NT2/D1 (cell line): ENCODE measurements around the gene LAMB4.

Experiments used
- DNase-seq: peaks from one replicate; pipeline ENCODE4 v3.0.0-alpha.2; 2011; ENCODE audit warnings: low read depth, low spot score
- H3K27me3 ChIP-seq: 2 replicates; pipeline ENCODE4 v1.6.0; 2011; ENCODE audit warnings: mild to moderate bottlenecking; ENCODE audit not compliant: insufficient read length, insufficient read depth
- H3K36me3 ChIP-seq: 2 replicates; pipeline ENCODE4 v1.6.1; 2011; ENCODE audit warnings: mild to moderate bottlenecking, low read length, mixed read lengths; ENCODE audit not compliant: insufficient read depth, insufficient read length
- H3K4me1 ChIP-seq: 2 replicates; pipeline ENCODE4 v1.5.1; 2011; ENCODE audit not compliant: insufficient read depth, insufficient read length
- H3K4me3 ChIP-seq: 2 replicates; pipeline ENCODE4 v1.5.1; 2011; ENCODE audit warnings: low read depth; ENCODE audit not compliant: insufficient read length
- H3K9ac ChIP-seq: 2 replicates; pipeline ENCODE4 v1.6.0; 2011; ENCODE audit warnings: low read depth; ENCODE audit not compliant: insufficient read length
- H3K9me3 ChIP-seq: 2 replicates; pipeline ENCODE4 v1.5.1; 2011; ENCODE audit warnings: mild to moderate bottlenecking, low read length; ENCODE audit not compliant: insufficient read depth
- SUZ12 ChIP-seq: IDR thresholded peaks from 2 replicates; pipeline ENCODE4 v1.6.1; 2011; ENCODE audit not compliant: insufficient read length, insufficient read depth; ENCODE audit errors: extremely low read depth
- YY1 ChIP-seq: IDR thresholded peaks from 2 replicates; pipeline ENCODE4 v1.6.1; 2011; ENCODE audit not compliant: insufficient read length, insufficient read depth
- ZNF274 ChIP-seq: IDR thresholded peaks from 2 replicates; pipeline ENCODE4 v1.6.1; 2011; ENCODE audit warnings: mild to moderate bottlenecking, low read depth, low read length

LAMB4 gene

DNA sequence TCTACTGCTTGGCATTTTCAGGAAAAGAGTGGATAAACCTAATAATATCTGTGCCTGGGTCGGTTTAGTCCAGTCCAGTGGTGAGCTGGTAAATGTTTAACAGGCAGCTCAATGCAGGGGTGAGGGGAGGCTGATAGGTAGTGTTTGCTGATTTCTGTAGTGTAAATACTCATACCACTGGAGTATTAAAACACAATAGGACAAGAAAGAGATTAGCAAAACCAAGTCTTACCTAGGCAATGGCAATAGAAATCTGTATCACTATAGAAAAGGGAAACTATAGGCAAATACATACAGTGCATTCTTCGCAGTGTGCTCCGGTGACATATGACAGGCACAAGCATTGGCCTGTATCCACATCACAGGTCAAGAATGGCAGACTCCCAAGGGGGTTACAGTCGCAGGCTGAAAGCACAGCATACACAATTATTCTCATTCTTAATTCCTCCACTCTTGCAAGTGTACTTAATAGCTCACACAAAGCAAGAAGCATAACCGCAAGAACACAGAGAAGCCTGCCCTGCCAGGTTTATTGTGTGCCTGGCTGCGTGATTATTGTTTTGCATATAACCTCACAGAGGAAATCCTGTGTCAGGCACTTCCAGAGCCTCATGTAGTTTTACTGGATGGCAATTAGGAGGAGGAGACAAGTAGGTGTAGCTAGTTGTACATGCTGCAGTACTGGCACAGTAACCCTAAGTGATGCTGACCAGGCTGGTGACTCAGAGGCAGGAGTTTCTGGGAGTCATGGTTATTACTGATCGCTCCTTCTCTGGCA is 35.0 kb downstream of the LAMB4 start:
- Histone ChIP-seq H3K27me3 (no peaks in the 10 kb centered on the region), H3K36me3 (no peaks in the 10 kb centered on the region), H3K9ac (no peak overlapping the region), H3K4me3 (no peak overlapping the region), H3K4me1 (no peaks in the 10 kb centered on the region), H3K9me3 (no peaks in the 10 kb centered on the region)
- no peak for DNase-seq
- no peak for TF ChIP-seq ZNF274
- TF ChIP-seq YY1 = no peak
- no peak for TF ChIP-seq SUZ12

DNA sequence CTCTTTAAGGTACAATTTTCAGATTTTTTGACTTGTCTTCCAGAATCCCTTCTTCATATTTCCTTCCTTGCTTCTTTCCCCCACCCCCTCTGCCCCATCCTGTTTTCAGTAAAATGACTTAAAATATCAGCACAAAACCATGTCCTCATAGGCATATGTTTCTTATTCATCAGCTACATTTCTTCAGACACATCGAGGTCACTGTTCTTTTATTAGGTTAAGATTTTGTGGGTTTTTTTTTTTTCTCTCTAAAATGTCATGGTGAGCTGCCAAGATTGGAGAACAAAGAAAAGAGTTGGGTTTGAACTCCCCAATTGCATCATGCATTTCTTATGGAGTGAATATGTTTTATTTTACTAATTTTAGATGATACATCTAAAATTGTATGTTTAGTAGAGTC is 35.8 kb downstream of the LAMB4 start:
- no peaks in the 10 kb centered on the region for H3K27me3 ChIP-seq
- H3K36me3 ChIP-seq = no peaks in the 10 kb centered on the region
- no peak overlapping the region for H3K9ac ChIP-seq
- DNase-seq = no peak
- no peaks in the 10 kb centered on the region for H3K4me1 ChIP-seq
- no peaks in the 10 kb centered on the region for H3K9me3 ChIP-seq
- H3K4me3 ChIP-seq = no peak overlapping the region
- TF ChIP-seq SUZ12 (no peak), YY1 (no peak), ZNF274 (no peak)

DNA sequence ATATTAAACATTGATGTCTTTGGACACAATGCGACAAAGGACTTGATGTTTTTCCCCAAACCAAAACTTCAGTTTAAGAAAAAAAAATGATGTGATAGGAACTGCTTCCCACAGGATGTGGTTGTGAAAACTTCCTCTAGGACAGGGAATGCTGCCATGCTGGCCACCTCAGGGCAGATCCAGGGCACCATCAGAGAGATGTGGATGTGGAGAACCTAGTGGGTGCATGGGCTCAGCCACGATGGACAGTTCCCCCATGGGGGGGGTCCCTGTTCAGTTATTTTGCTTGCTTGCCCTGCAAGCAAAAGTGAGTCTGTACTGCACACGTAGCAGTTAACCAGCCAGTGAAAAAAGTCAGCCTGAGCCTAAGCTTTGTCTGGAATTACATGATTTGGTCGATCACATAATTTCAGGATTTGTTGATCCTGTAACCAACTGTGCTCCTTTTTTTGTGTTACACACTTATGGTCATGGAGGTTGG is 36.3 kb downstream of the LAMB4 start:
- H3K4me3 ChIP-seq = no peak overlapping the region
- no peaks in the 10 kb centered on the region for H3K36me3 ChIP-seq
- H3K27me3 ChIP-seq = no peaks in the 10 kb centered on the region
- DNase-seq = no peak
- H3K9me3 ChIP-seq = no peaks in the 10 kb centered on the region
- no peak overlapping the region for H3K9ac ChIP-seq
- H3K4me1 ChIP-seq = no peaks in the 10 kb centered on the region
- TF ChIP-seq ZNF274 (no peak), SUZ12 (no peak), YY1 (no peak)

DNA sequence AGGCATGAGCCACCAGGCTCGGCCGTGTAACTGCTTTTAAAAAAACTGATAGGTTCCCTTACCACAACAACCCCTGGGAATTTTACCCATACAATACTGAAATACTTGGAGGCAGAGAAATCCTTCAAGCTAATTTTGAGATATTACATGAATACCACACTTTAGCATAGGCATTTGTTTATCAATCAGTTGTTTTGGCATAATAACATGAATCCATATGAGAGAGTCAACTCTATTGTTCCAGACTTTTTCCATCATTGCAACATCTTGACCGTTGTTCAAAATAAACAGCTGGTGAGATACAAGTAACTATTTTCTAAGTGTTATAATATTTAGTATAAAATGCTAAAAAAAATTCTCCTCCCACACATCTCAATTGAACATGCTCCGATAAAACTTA is 36.8 kb downstream of the LAMB4 start:
- Histone ChIP-seq H3K4me1 (no peaks in the 10 kb centered on the region), H3K27me3 (no peaks in the 10 kb centered on the region), H3K9ac (no peak overlapping the region), H3K9me3 (no peaks in the 10 kb centered on the region), H3K4me3 (no peak overlapping the region), H3K36me3 (no peaks in the 10 kb centered on the region)
- TF ChIP-seq ZNF274 (no peak), SUZ12 (no peak), YY1 (no peak)
- no peak for DNase-seq

DNA sequence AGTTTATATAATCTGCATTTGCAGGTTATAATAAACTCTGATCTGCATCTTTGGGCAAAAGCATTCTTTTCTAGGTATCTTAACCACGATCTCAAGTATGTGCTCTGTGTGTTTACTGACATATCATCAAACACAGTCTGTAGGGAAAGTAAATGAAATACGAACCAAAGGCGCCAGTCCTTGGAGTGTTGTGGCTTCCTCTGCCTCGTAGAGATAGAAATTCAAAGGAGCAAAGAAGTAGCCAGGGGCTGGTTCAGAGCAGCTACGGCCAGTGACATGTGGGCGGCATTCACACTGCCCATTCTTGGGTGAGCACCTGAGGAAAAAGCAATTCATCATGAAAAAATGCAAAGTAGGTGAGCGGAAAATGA is 38.7 kb downstream of the LAMB4 start:
- TF ChIP-seq SUZ12 = no peak
- TF ChIP-seq YY1 = no peak
- no peak for TF ChIP-seq ZNF274
- DNase-seq = no peak
- H3K4me1 ChIP-seq = no peaks in the 10 kb centered on the region
- no peak overlapping the region for H3K9ac ChIP-seq
- H3K36me3 ChIP-seq = no peaks in the 10 kb centered on the region
- H3K27me3 ChIP-seq = no peaks in the 10 kb centered on the region
- H3K4me3 ChIP-seq = no peak overlapping the region
- no peaks in the 10 kb centered on the region for H3K9me3 ChIP-seq

DNA sequence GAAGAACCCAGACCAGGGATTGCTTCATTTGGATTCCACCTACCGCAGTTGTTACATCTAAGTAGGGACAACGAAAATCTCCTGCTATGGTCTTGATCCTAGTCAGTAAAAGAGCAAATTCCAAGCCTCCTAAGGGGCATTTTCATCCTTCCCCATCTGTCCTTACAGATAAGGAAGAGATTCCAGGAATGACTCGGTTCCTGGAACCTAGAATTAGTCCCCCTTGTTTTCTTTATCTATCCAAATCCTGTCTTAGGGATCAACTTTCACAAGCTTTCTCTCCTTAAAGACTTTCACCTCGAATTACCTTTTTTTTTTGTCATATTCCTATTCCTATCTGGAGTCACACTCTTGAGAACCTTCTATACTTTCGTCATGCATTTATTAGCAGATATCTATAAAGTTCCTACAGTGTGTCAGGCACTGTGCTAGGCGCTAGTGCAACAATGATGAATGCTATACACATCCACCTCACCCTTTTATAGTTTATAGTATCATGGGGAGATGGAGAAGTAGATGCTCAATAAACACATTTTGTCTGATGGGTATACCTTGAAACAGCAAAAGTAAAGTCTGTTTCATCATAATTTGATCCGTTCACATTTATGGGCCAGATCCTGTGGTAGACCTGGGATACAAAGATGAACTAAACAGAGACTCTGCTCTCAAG is 39.2 kb downstream of the LAMB4 start:
- no peaks in the 10 kb centered on the region for H3K9me3 ChIP-seq
- H3K4me3 ChIP-seq = no peak overlapping the region
- H3K36me3 ChIP-seq = no peaks in the 10 kb centered on the region
- no peaks in the 10 kb centered on the region for H3K27me3 ChIP-seq
- no peak overlapping the region for H3K9ac ChIP-seq
- DNase-seq = no peak
- no peaks in the 10 kb centered on the region for H3K4me1 ChIP-seq
- no peak for TF ChIP-seq ZNF274
- no peak for TF ChIP-seq YY1
- TF ChIP-seq SUZ12 = no peak

DNA sequence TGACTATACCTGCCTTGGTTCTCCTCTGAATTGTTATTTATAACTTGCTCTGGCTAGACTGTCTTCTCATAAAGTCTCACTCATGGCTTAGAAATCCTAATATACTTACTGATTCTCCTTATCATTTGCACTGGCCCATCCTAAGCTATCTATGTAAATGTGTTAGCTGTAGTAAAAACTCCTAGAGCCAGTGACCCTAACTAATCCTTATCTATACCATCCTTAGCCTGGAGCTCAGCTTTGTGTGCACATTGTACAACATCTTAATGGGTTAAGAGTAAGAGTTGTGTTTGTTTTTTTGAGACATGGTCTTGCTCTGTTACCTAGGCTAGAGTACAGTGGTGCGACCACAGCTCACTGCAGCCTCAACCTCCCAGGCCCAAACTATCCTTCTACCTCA is 40.8 kb downstream of the LAMB4 start:
- no peaks in the 10 kb centered on the region for H3K9me3 ChIP-seq

More for the DNA sequence above, 40.8 kb downstream of the LAMB4 start:
- no peak for DNase-seq
- H3K36me3 ChIP-seq = no peaks in the 10 kb centered on the region
- no peak overlapping the region for H3K4me3 ChIP-seq
- H3K4me1 ChIP-seq = no peaks in the 10 kb centered on the region
- no peaks in the 10 kb centered on the region for H3K27me3 ChIP-seq
- H3K9ac ChIP-seq = no peak overlapping the region
- TF ChIP-seq YY1 (no peak), ZNF274 (no peak), SUZ12 (no peak)
